Measurements from ENCODE around the gene RYR2.
"Not testable (repeated sequence)": the region's sequence is repeated elsewhere in the genome, so short reads cannot be mapped to it uniquely, and the experiment has no call there.

The RYR2 gene

GRCh38 chr1:237091691-237092090 lies 49.7 kb downstream of the RYR2 start:
- no peak for DNase-seq

GRCh38 chr1:237093691-237094090 lies 51.7 kb downstream of the RYR2 start:
- no peak for DNase-seq

- no peak for DNase-seq
These were observed 56.6 kb downstream of the RYR2 start for GRCh38 chr1:237098541-237098940.

- DNase-seq, result no peak
These were observed 61.0 kb downstream of the RYR2 start for GRCh38 chr1:237103021-237103420.

- DNase-seq, result no peak
These were observed 62.1 kb downstream of the RYR2 start for GRCh38 chr1:237104096-237104495.

GRCh38 chr1:237105826-237106225 lies 63.8 kb downstream of the RYR2 start:
- no peak for DNase-seq

- DNase-seq, result no peak
These were observed 66.5 kb downstream of the RYR2 start for GRCh38 chr1:237108297-237109040.

GRCh38 chr1:237111807-237112206 lies 69.8 kb downstream of the RYR2 start:
- no peak for DNase-seq

GRCh38 chr1:237112663-237113062 lies 70.7 kb downstream of the RYR2 start:
- no peak for DNase-seq

GRCh38 chr1:237115035-237115434 lies 73.1 kb downstream of the RYR2 start:
- no peak for DNase-seq

- DNase-seq, result no peak
These were observed 77.1 kb downstream of the RYR2 start for GRCh38 chr1:237119091-237119490.

- no peak for DNase-seq
These were observed 78.7 kb downstream of the RYR2 start for GRCh38 chr1:237120683-237121082.

GRCh38 chr1:237124856-237125462 lies 83.0 kb downstream of the RYR2 start:
- DNase-seq, result no peak

- DNase-seq, result no peak
These were observed 84.2 kb downstream of the RYR2 start for GRCh38 chr1:237126180-237126579.

GRCh38 chr1:237127301-237127700 lies 85.3 kb downstream of the RYR2 start:
- not testable (repeated sequence) for DNase-seq

- no peak for DNase-seq
These were observed 91.9 kb downstream of the RYR2 start for GRCh38 chr1:237133921-237134320.

GRCh38 chr1:237134929-237135328 lies 92.9 kb downstream of the RYR2 start:
- DNase-seq, result no peak

GRCh38 chr1:237138551-237138950 lies 96.6 kb downstream of the RYR2 start:
- DNase-seq, result no peak

GRCh38 chr1:237139732-237140131 lies 97.7 kb downstream of the RYR2 start:
- DNase-seq, result no peak

- DNase-seq, result no peak
These were observed 99.0 kb downstream of the RYR2 start for GRCh38 chr1:237140986-237141385.

- no peak for DNase-seq
These were observed 99.5 kb downstream of the RYR2 start for GRCh38 chr1:237141502-237141901.

GRCh38 chr1:237145379-237146135 lies 103.6 kb downstream of the RYR2 start:
- DNase-seq, result no peak

GRCh38 chr1:237146241-237146640 lies 104.3 kb downstream of the RYR2 start:
- DNase-seq, result no peak

- no peak for DNase-seq
These were observed 107.9 kb downstream of the RYR2 start for GRCh38 chr1:237149857-237150256.
